C1 segment of cervical spinal cord (tissue), 14 donors: ENCODE results near the gene NT5DC1.
"Not testable (repeated sequence)": the region's sequence is repeated elsewhere in the genome, so short reads cannot be mapped to it uniquely, and the experiment has no call there.

Experiments used
- DNase-seq, 14 donors: peaks; one replicate each; lab custom pipeline; 2025; lab: John Stamatoyannopoulos, UW

Gene NT5DC1

GRCh38 chr6:116277124-116277523 is 176.5 kb downstream of the NT5DC1 start:
- no peak for DNase-seq

GRCh38 chr6:116278481-116278829 is 177.8 kb downstream of the NT5DC1 start:
- no peak for DNase-seq

GRCh38 chr6:116278854-116279231 is 178.2 kb downstream of the NT5DC1 start:
- DNase-seq = peak in 5 of 14 donors; percentile 31 to 69 (median 49)

- peak; percentile 50 to 97 (median 88) for DNase-seq
Observed at GRCh38 chr6:116279232-116280160, 178.8 kb downstream of the NT5DC1 start, which contains the start of gene TSPYL1. Gene TSPYL1, minus strand, starts transcription at chr6:116279930. Its CDS starts 100 bp downstream, at chr6:116279830.

GRCh38 chr6:116280161-116280932 is 179.7 kb downstream of the NT5DC1 start:
- peak in 1 of 14 donors; percentile 59 for DNase-seq

- DNase-seq = peak in 1 of 14 donors; percentile 44
Observed at GRCh38 chr6:116280933-116281316, 180.3 kb downstream of the NT5DC1 start.

- no peak for DNase-seq
Observed at GRCh38 chr6:116282698-116283097, 182.0 kb downstream of the NT5DC1 start.

- no peak for DNase-seq
Observed at GRCh38 chr6:116283191-116283590, 182.5 kb downstream of the NT5DC1 start.

- DNase-seq = not testable (repeated sequence)
Observed at GRCh38 chr6:116284984-116285383, 184.3 kb downstream of the NT5DC1 start.

GRCh38 chr6:116286773-116287358 is 186.2 kb downstream of the NT5DC1 start:
- no peak for DNase-seq

GRCh38 chr6:116287689-116288282 is 187.1 kb downstream of the NT5DC1 start:
- peak in 1 of 14 donors; percentile 26 for DNase-seq

GRCh38 chr6:116289876-116290275 is 189.2 kb downstream of the NT5DC1 start:
- DNase-seq = no peak

GRCh38 chr6:116290799-116291198 is 190.1 kb downstream of the NT5DC1 start:
- no peak for DNase-seq

- no peak for DNase-seq
Observed at GRCh38 chr6:116291701-116292396, 191.2 kb downstream of the NT5DC1 start.

GRCh38 chr6:116292553-116292952 is 191.9 kb downstream of the NT5DC1 start:
- no peak for DNase-seq

GRCh38 chr6:116298273-116298672 is 197.6 kb downstream of the NT5DC1 start:
- no peak for DNase-seq

GRCh38 chr6:116298973-116299372 is 198.3 kb downstream of the NT5DC1 start:
- DNase-seq = no peak
